ENCODE data around the gene GAS2L2. TPM values are rescaled to one million over a fixed set of nuclear protein-coding genes. Genes with fewer than 3 reads are reported as not detected.

Gene GAS2L2
- total RNA-seq, 1 donor from 2014 or later, result 0.10 TPM

DNA sequence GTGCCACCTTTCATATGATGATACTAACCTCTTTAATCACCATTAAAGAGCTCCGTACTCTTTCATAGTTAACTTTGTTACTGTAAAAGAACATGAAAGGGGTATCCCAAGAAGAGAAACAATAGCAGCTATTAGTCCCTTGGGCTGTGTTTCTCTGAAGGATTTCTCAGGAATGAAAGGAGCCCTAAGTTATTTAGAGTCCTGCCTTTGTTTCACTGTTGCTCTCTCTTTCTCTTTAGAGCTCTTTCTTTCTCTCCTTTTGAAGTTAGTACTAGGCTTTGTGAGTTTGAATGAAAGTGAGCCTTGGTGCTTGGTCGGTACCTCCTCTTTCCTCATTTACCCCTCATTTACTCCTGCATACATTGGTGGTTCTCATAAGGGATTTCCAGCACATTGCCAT lies 42.1 kb downstream of the GAS2L2 start:
- Mint-ChIP-seq H3K36me3 (ENCODE audit: low read depth, unreplicated experiment) (peaks cover 11% of the 10 kb centered on the region), H3K27me3 (ENCODE audit: unreplicated experiment) (peaks cover 4% of the 10 kb centered on the region), H3K27ac (ENCODE audit: unreplicated experiment) (no peak overlapping the region), H3K4me1 (ENCODE audit: unreplicated experiment) (peaks cover 9% of the 10 kb centered on the region), H3K9me3 (ENCODE audit: unreplicated experiment) (no peaks in the 10 kb centered on the region), H3K4me3 (ENCODE audit: unreplicated experiment) (peak overlapping the region; percentile 7)
- DNase-seq (ENCODE audit: low spot score), result no peak
- TF ChIP-seq, protein P1, sequence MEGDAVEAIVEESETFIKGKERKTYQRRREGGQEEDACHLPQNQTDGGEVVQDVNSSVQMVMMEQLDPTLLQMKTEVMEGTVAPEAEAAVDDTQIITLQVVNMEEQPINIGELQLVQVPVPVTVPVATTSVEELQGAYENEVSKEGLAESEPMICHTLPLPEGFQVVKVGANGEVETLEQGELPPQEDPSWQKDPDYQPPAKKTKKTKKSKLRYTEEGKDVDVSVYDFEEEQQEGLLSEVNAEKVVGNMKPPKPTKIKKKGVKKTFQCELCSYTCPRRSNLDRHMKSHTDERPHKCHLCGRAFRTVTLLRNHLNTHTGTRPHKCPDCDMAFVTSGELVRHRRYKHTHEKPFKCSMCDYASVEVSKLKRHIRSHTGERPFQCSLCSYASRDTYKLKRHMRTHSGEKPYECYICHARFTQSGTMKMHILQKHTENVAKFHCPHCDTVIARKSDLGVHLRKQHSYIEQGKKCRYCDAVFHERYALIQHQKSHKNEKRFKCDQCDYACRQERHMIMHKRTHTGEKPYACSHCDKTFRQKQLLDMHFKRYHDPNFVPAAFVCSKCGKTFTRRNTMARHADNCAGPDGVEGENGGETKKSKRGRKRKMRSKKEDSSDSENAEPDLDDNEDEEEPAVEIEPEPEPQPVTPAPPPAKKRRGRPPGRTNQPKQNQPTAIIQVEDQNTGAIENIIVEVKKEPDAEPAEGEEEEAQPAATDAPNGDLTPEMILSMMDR (IDR thresholded peaks at IDR 0.05; ENCODE audit: unreplicated experiment), result no peak

DNA sequence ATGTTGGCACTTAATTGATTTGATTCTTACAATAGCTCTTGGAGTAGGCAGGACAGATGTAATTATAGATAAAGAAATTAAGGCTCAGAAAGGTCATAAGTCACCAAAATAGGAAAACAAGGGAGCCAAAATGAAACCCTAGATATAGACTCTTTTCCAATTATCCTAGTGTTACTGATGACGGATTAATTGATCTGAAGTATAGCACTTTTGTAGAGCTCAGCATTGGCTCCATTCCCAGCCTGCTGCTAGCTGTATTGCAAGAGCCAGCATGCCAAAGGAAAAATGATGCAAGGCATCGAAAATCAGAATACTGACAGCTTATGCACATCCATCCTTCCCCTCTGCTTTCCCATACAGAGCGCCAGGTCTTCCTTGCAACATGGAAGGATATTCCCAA lies 43.2 kb downstream of the GAS2L2 start:
- H3K9me3 Mint-ChIP-seq (ENCODE audit: unreplicated experiment), result no peaks in the 10 kb centered on the region
- H3K27me3 Mint-ChIP-seq (ENCODE audit: unreplicated experiment), result peaks cover 4% of the 10 kb centered on the region
- TF ChIP-seq, protein P1 (IDR thresholded peaks at IDR 0.05; ENCODE audit: unreplicated experiment), result no peak
- H3K36me3 Mint-ChIP-seq (ENCODE audit: low read depth, unreplicated experiment), result peaks cover 15% of the 10 kb centered on the region
- no peak for DNase-seq (ENCODE audit: low spot score)
- H3K27ac Mint-ChIP-seq (ENCODE audit: unreplicated experiment), result no peak overlapping the region
- peaks cover 9% of the 10 kb centered on the region for H3K4me1 Mint-ChIP-seq (ENCODE audit: unreplicated experiment)
- H3K4me3 Mint-ChIP-seq (ENCODE audit: unreplicated experiment), result no peak overlapping the region

DNA sequence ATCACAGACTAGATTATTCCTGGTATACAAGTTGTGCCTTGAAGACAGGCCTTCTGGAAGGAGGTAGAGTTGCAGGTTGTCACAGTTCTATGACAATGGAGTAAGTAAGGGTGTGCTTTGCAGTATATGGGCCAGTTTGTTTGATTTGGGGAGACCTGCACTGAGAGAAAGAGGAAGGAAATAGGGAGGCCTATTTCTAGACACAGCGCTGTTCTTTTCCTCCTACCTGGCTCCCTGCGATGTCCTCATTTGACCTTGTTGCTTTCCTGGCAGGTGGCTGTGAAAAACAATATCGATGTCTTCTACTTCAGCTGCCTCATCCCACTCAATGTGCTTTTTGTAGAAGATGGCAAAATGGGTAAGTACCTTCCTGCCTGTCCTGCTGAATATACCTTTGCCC lies 44.1 kb downstream of the GAS2L2 start:
- TF ChIP-seq, protein P1 (IDR thresholded peaks at IDR 0.05; ENCODE audit: unreplicated experiment), result no peak
- no peak overlapping the region for H3K4me3 Mint-ChIP-seq (ENCODE audit: unreplicated experiment)
- H3K4me1 Mint-ChIP-seq (ENCODE audit: unreplicated experiment), result peaks cover 9% of the 10 kb centered on the region
- H3K9me3 Mint-ChIP-seq (ENCODE audit: unreplicated experiment), result no peaks in the 10 kb centered on the region
- peaks cover 15% of the 10 kb centered on the region for H3K36me3 Mint-ChIP-seq (ENCODE audit: low read depth, unreplicated experiment)
- peaks cover 4% of the 10 kb centered on the region for H3K27me3 Mint-ChIP-seq (ENCODE audit: unreplicated experiment)
- H3K27ac Mint-ChIP-seq (ENCODE audit: unreplicated experiment), result no peak overlapping the region
- DNase-seq (ENCODE audit: low spot score), result no peak

DNA sequence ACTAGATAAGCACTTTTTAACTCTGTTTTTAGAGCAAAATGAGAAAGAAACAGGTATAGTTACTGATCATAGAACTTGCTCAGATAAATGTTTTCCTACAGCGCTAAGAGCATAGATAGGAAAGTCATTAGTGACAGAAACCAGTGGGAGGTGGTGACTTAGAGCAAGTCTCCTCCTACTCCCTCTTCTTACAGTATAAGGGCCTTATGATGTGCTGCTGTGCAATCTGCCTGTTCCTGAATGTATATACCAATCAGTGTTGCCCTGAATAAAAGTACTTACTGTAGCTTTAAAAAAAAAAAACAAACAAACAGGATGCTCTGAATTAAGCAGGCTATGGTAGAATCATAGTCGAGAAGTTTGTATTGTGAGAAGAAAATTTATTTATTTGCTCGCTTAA lies 44.9 kb downstream of the GAS2L2 start:
- no peak overlapping the region for H3K27ac Mint-ChIP-seq (ENCODE audit: unreplicated experiment)
- H3K27me3 Mint-ChIP-seq (ENCODE audit: unreplicated experiment), result peaks cover 4% of the 10 kb centered on the region
- H3K4me3 Mint-ChIP-seq (ENCODE audit: unreplicated experiment), result no peak overlapping the region
- TF ChIP-seq, protein P1 (IDR thresholded peaks at IDR 0.05; ENCODE audit: unreplicated experiment), result no peak
- H3K9me3 Mint-ChIP-seq (ENCODE audit: unreplicated experiment), result no peaks in the 10 kb centered on the region
- no peak for DNase-seq (ENCODE audit: low spot score)
- H3K4me1 Mint-ChIP-seq (ENCODE audit: unreplicated experiment), result peaks cover 9% of the 10 kb centered on the region
- peaks cover 15% of the 10 kb centered on the region for H3K36me3 Mint-ChIP-seq (ENCODE audit: low read depth, unreplicated experiment)

DNA sequence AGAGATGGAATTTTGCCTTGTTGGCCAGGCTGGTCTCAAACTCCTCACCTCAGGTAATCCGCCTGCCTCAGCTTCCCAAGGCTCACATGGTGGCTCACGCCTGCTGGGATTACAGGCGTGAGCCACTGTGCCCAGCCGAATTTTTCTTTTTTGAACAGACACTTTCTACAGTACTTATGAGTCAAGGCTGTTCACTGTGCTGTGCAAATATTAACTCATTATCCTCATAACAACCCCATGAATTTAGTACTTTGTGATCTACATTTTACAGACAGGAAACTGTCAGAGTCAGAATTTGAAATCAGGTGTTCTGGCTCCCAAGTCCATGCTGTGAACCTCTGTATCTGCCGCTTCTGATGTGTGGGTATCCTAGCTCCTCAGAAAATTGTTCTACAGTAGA lies 47.3 kb downstream of the GAS2L2 start:
- no peak overlapping the region for H3K27ac Mint-ChIP-seq (ENCODE audit: unreplicated experiment)
- TF ChIP-seq, protein P1 (IDR thresholded peaks at IDR 0.05; ENCODE audit: unreplicated experiment), result no peak
- H3K27me3 Mint-ChIP-seq (ENCODE audit: unreplicated experiment), result peaks cover 6% of the 10 kb centered on the region

More for the DNA sequence above, 47.3 kb downstream of the GAS2L2 start:
- Mint-ChIP-seq H3K4me1 (ENCODE audit: unreplicated experiment) (peaks cover 9% of the 10 kb centered on the region), H3K9me3 (ENCODE audit: unreplicated experiment) (no peaks in the 10 kb centered on the region), H3K4me3 (ENCODE audit: unreplicated experiment) (peak overlapping the region; percentile 33), H3K36me3 (ENCODE audit: low read depth, unreplicated experiment) (peaks cover 27% of the 10 kb centered on the region)
- DNase-seq (ENCODE audit: low spot score), result no peak
